HG03558 (cell line): ENCODE data around the gene ROR2.

Source experiments
- ATAC-seq: cut with Tn5 transposase; IDR thresholded peaks from one replicate; pipeline ENCODE4 v1.9.1; 2021; ENCODE audit warnings: moderate number of reproducible peaks; ENCODE audit not compliant: unreplicated experiment; ENCODE audit errors: extremely low read depth

Gene ROR2

DNA sequence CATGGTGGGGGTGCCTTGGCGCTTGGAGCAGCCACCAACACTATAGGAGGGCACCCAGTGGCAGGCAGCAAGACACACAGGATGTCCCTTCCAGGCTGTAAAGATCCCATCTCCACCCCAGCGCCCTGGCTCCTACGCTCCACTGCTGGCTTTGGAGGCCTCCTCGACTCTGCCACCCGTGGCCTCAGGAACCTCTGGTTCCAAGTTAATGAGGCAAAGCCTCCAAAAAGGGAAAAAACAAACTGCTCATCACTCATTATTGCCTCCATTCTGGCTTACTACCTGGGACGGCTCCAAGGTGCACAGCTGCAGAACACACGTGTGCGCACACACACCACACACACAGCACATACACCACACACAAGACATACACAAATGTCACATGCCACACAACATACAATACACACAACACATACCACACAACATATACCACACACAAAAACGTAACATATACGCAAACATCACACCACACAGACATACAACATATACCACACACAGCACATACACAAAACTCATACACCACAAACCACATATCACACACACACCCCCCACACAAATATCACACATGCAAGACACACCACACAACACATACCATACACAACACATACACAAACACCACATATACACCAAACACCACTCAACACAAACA is 45.3 kb downstream of the ROR2 start:
- no peak for ATAC-seq

DNA sequence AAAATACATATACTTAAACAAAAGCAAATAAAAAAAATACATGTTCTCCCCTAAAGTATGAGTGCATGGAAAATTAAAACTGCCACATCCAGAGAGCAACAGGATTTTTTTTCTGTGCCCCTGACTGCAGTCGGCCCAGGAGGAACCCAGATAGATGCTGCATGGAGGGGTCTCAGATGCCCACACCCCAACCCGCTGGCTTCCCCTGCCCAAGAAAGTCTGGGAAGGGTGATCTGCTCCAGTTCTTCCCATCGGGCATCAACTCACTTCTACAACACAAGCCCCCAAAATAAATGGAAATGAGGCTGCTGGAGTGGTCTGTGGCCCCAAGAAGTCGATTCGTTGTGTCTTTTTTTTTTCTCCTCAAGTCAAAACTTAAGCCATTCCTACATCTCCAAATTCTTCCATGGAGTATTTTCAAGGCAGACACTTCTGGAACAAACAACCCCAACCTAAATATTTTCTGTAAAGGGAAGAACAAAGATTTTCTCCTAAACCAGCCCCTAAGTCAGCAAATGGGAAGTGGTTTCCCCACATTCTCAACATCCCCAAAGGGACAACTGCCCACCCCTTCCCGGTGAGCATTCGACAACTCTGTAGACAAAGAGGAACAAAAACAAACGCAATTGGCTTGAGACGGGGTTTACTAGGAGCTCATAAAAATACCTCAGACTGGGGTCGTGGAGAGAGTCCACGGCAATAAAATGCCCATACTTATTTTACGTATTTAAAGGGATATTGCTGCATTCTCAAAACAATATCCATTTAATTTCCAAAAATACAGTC is 46.7 kb downstream of the ROR2 start:
- ATAC-seq, result no peak

DNA sequence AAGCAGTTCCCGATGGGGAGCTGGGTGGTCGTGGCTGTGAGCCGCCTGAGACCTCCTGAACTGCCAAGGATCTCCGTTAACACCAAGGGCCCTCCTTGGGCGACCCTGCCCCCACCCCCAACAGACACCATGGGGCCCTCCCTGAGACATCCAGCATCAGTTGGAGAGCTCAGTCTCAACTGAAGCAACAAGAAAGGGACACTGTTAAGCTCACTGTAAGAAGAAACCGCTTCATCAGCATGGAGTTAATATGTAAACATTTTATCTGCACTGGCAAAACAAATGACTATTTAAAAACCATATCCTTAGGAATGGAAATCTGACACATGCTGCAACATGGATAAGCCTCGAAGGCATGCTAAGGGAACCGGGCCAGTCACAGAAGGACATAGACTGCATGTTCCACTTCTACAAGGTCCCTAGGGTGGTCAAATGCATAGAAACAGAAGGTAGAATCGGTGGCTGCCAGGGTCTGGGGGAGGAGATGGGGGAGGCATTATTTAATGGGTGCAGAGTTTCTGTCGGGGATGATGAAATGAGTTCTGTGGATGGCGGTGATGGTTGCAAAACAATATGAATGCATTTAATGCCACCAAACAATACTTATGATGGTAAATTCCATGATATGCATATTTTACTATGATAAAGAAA is 47.4 kb downstream of the ROR2 start:
- no peak for ATAC-seq

DNA sequence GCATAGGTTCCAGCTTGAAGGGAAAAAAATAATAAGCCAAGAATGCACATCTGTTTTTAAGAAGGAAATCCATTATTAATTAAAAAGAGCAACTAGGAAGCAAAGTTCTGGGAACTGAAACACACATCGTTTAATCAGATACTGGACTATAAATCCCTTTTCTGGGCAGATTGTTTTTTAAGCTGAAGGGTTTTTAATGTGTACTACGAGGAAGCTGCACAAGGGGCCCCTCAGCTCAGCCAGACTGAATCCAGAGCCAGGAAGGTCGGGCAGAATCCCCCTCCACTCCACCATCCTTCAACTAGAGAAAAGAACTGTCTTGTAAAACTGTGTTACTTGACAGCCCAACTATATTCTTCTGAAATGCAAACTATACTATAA is 49.2 kb downstream of the ROR2 start:
- no peak for ATAC-seq

DNA sequence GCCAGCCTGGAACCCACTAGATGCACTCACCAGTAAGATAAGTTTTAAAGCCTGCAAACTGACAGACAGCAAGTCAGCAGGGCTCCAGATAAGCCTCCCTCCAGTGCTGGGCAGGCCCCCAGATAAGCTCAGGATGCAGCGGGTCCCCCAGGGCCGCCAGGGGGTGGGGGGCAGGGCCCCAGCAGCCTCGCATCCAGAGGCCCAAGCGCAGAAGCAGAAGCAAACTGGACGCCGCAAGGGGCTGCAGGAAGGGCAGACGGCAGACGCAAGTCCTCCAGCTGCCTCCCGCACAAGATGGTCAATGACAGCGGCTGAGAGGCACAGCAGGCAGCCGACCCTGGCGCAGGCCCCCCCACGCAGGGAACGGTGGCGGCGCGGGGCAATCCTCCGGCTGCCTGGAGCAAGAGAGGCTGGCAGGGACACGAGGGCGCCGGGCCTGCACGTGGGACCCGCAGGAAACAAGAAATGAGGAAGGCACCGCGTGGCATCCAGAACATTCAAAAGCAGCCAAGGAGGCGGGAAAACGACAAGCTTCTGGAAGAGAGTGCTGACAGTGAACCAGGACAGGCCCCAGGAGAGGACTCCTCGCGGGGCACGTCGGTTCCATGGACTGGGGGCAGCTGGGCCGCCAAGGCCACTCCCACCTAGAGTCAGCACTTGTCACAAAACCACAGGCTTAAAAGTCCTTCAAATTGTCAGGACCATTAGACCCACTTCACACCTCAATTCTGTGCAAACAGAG is 49.8 kb downstream of the ROR2 start:
- ATAC-seq, result no peak

DNA sequence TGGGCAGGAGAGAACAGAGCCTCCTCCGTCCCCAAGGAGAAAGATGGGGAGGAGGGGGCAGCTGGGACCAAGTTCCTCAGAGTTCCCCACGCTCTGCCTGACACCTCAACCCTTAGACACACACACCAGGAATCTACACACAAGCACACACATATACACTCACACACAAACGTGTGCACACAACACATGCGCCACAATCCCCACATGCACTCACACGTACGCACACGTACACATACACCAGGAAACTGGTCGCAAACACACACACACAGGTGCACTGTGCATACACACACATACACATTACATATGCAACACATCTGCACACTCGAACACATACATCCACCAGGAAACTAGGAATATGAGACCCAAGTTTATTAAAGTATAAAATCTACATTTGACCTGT is 50.4 kb downstream of the ROR2 start:
- no peak for ATAC-seq

DNA sequence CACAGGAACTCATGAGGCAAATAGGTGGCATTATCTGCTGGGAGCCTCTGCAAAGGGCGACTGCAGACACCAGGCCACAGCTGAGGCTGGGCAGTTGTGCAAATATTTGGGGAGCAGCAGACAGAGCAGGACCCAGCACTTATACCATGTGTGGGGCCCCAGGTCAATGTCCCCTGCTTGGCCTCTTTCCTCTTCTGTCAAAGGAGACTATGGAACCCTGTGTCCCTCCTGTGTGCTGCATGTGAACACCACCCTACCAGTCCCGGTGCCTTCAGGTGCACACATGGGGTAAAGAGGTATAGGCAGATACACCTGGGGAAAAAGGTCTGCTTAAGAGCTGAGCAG is 50.8 kb downstream of the ROR2 start:
- ATAC-seq, result no peak

DNA sequence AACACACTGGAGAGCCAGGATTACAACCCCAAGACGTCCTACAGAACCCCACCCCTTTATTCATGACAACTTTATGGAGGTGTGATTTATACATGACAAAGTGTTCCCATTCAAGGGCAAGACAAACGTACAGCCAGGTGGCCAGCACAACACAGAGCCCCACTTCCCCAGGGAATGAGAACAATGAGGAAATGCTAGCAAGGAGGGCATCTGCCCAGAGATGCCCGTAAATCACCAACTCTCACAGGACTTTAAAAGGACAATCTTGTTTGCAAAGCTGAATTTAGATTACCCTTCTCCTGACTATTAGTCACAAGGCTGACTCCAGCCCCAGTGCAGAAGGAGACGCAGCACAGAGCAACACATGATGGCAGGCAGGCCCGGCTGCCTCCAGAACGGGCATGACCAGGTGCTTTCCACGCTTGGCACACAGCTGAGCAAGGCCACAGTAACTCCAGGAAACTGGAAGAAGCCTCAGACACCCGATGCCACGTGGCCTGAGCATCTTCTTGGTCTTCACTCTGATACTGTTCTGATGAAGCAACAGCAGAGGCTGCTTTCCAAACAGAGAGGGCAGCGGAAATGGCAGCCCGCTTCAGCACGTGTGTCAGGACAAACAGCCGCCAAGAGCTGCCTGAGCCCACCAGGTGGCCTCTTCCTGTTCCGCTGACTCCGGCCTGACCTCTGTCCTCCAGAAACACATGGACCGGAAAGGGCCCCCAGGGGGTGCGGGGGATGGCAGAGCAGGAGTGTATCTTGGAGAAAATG is 51.4 kb downstream of the ROR2 start:
- ATAC-seq, result no peak

DNA sequence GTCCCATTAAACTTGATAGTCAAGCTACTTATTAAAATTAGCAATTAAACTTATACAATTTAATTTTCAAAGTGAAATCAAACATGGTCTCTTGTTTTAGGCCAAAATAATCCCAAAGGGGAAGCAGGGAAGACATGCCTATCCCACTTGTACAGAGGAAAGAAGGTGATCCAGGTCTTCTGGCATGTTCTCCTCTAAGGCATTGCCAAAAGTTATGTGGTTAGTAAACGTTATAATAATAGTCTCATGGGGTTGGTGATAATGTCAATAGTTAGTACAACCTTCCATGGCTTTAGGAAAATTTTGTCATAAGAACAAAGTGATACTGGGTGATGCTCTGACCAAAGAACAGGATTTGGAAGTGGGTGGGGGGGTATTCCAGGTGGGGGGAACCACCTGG is 52.8 kb downstream of the ROR2 start:
- ATAC-seq, result no peak

DNA sequence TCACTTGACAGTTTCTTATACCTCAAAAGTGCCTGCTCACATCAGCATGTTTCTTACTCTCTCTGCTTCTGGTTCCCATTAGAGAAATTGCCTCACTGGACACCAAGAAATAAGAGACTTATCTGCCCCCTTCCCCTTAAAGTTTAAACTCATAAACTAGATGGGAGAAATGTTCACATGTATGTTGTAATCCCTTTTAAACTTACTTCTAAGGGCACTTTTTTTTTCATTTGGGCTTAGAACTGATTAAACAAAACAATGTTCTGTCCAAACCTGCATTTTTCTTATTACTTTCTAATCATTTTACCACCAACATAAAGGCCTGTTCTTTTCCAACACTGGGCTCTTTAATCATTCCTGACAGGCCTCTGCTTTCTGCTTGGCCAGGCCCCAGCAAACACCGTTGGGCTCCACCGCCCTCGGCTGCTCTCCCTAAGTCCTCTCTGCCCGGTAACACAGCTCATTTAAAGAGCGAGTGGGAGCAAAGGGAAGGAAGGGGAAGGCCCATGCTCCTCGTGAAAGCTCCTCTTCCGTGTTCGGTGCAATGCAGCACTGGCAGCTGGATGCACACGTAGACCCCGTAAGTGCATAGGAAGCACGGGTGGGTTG is 53.4 kb downstream of the ROR2 start:
- ATAC-seq, result no peak

DNA sequence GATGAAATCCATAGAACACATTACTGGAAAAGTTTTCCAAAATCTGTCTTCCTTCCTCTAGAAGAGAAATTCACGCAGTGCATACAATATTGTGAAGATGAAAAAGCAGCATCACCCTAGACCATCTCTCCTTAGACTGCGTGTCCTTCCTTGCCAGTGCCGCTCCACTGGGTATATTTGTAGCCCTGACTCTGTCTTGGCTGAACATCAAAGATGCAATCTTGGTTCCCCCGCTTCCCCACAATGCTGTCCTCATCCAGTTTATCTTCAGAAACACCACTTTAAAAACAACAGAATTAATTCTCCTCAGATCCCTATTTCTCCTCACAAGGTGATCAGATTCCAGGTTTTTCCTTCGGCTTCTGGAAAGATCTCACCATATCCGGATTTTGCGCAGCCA is 53.9 kb downstream of the ROR2 start:
- ATAC-seq, result no peak

DNA sequence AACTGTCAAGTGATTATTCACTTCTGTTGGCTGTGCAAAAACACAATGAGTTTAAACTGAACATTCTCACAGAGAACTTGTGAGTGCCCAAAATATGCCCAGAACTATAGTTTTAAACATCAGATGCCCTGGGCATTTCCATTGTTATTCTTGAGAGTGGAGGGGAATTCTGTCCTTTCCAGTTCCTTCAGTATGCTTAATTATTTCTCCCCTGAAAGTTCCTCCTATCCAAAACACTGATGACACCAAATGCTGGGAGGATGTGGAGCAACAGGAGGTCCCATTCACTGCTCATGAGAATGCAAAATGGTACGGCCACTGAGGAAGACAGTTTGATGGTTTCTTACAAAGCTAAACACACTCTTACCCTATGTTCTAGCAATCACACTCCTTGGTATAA is 55.5 kb downstream of the ROR2 start:
- no peak for ATAC-seq

DNA sequence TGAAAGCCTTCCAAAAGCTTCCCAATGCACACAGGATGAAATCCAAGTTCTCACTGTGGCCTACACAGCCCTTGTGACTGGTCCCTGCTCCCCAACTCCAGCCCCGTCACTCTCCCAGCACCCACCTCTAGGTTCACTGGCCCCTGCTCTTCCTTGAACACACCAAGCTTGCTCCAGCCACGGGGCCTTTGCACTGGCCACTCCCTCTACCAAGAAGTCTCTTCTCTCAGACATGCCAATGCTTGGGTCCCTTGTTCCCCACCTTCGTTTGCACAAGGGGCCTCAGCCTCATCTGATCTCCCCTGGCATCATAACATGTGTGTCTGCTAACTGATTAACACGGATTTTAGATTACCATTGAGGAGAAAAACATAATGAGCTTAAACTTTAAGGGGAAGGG is 56.0 kb downstream of the ROR2 start:
- ATAC-seq, result no peak

DNA sequence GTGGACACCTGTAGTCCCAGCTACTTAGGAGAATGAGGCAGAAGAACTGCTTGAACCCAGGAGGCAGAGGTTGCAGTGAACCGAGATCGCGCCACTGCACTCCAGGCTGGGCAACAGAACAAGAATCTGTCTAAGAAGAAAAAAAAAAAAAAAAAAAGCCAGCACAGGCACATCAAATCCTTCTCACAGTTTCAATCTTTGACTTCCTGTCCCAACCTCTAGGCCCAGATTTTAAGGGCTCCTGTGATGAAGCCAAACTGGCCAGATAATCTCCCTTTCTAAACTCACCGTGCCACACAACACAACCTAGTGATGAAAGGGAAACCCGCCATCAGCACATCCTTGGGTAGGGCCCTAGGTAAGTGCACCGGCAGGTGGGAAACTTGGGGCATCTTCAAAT is 58.1 kb downstream of the ROR2 start:
- no peak for ATAC-seq

DNA sequence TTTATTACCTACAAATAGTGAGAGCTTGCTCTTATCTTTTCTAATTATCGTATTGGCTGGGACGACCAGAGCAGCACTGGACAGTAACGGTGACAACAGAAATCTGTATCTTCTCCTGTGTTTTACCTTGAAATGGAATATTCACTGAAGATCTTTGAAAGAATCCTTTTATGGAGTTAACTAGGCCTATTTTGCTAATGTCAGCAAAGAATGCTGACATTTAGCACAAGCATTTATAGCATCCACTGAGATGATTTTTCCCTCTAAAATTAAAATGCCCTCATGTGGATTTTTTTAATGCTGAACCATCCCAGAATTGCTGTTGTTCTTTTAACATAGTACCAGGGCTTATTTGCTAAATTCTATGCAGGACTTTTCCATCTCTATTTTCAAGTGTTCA is 59.4 kb downstream of the ROR2 start:
- no peak for ATAC-seq

DNA sequence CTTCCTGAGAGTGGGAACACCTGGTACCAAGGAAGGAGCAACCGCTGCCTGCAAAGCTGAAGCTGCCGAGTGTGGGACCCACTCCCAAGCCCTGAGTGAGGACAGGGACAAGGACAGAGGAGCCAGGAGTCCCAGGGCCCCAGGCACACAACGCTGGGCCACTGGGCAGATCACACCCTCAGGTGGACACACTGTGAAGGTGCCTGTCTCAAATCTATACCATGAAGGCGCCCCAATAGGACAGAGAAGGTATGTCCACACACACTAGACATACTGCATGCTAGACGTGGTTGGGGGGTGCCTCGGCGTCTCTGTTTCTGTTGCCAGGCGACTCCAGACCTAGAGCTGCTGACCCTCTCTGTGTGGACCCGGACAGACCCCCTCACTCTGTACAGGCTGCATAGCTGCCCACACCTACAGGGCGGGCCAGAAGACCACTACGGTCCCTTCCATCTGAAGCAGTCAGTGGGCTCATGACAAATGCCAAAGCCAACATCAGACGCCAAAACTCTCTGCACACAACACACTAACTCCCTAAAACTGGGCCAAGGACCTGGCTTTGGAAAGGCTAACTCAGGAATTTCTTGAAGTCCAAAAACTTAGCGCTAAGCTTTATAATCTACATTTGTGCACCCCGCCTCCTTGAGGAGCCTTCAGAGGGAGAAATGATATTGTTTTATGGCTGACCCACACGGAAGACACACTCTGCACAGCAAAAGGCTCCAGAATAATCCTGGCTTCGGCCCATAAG is 60.7 kb downstream of the ROR2 start:
- ATAC-seq, result no peak

DNA sequence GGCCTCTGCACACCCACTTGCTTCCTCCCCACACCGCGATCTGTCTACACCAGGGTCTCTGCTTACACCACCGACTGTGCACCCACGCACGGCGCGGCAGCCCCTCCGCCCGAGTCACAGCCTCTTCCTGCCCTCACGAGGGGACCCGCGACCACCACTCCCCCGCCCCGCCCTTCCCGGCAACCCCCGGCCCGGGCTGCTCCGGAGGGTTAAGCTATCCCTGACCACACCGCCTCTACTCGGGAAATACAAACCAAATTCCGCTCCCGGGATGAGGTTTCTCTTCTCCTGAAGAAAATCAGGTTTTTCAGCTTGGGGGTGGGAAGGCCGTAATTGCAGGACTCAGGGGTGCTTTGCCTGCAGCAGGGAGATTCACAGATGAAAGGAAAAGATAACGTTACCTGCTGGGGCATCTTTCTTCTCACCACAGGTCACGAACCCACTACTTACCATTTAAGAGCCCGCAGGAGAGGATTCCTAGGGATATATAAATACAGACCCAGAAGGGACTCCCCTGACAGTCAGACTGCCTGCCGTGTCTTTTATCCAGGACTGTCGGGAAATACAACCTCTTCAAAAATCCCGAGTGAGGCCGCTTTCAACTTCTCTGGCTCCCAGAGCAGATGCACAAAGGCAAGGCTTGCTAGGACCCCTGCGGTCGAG is 63.5 kb downstream of the ROR2 start:
- no peak for ATAC-seq

DNA sequence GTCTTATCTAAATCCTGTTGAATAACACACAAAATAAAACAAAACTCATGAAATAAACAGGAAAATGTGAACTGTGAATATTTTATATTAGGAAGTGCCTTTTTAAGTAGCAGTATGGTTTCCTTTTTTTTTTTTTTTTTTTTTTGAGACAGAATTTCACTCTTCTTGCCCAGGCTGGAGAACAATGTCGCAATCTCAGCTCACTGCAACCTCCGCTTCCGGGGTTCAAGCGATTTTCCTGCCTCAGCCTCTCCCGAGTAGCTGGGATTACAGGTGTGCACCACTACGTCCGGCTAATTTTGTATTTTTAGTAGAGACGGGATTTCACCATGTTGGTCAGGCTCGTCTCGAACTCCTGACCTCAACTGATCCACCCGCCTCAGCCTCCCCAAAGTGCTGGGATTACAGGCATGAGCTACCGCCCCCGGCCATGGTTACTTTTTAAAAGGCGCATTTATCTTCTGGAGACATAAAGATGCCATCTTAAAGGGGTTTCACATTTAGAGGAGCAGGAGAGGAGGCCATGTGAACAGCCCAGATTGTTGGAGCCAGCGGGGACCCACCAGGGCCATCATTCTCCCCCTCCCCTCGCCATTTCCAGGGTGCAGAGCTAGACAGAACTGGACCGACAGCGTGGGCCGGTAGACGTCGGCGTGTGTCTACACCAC is 64.1 kb downstream of the ROR2 start:
- ATAC-seq, result no peak
